Measurements from ENCODE around the gene OLFML2B.

Gene OLFML2B

GRCh38 chr1:161945306-161946060, 78.2 kb downstream of the OLFML2B start:
- DNase-seq (ENCODE audit: low read depth) = no peak

GRCh38 chr1:161944381-161944780, 79.3 kb downstream of the OLFML2B start:
- no peak for DNase-seq (ENCODE audit: low read depth)

- DNase-seq (ENCODE audit: low read depth) = no peak
These were observed 79.9 kb downstream of the OLFML2B start for GRCh38 chr1:161943737-161944136.

GRCh38 chr1:161941726-161942436, 81.8 kb downstream of the OLFML2B start:
- DNase-seq (ENCODE audit: low read depth) = no peak

GRCh38 chr1:161940866-161941591, 82.6 kb downstream of the OLFML2B start:
- no peak for DNase-seq (ENCODE audit: low read depth)

- no peak for DNase-seq (ENCODE audit: low read depth)
These were observed 86.9 kb downstream of the OLFML2B start for GRCh38 chr1:161936786-161937185.

- DNase-seq (ENCODE audit: low read depth) = no peak
These were observed 88.4 kb downstream of the OLFML2B start for GRCh38 chr1:161935264-161935663.

GRCh38 chr1:161933592-161934588, 89.8 kb downstream of the OLFML2B start:
- DNase-seq (ENCODE audit: low read depth) = no peak
